Mesenchymal stem cell (in vitro differentiated cells and primary cell): ENCODE measurements around the gene MINAR1.

ENCODE experiments used
- DNase-seq: peaks from one replicate; pipeline ENCODE4 v3.0.0-alpha.2; 2013
- H2AFZ ChIP-seq: one replicate; pipeline ENCODE4 v1.6.1; 2013; ENCODE audit warnings: low read depth, mild to moderate bottlenecking, control low read depth, inconsistent platforms, low read length, moderate library complexity
- H2AK5ac ChIP-seq: 2 replicates; pipeline ENCODE4 v1.6.1; 2013; ENCODE audit warnings: low read length, moderate library complexity, mild to moderate bottlenecking, inconsistent platforms; ENCODE audit not compliant: severe bottlenecking
- H2BK120ac ChIP-seq: one replicate; pipeline ENCODE4 v1.6.1; 2013; ENCODE audit warnings: low read depth, mild to moderate bottlenecking, inconsistent platforms, low read length, moderate library complexity
- H2BK12ac ChIP-seq, 2 experiments: one replicate each; pipeline ENCODE4 v1.6.1; 2013; ENCODE audit warnings: inconsistent platforms in 2 of 2, low read length in 2 of 2, mild to moderate bottlenecking in 2 of 2, moderate library complexity in 2 of 2, control low read depth in 1 of 2
- H2BK15ac ChIP-seq: one replicate; pipeline ENCODE4 v1.6.1; 2013; ENCODE audit warnings: mild to moderate bottlenecking, low read depth, inconsistent platforms; ENCODE audit not compliant: poor library complexity, severe bottlenecking
- H2BK5ac ChIP-seq: 2 replicates; pipeline ENCODE4 v1.6.1; 2013; ENCODE audit warnings: low read depth, mild to moderate bottlenecking, low read length, control low read depth, inconsistent platforms; ENCODE audit not compliant: poor library complexity, severe bottlenecking
- H3K14ac ChIP-seq, 2 experiments: one replicate each; pipeline ENCODE4 v1.6.1; 2013; ENCODE audit warnings: inconsistent platforms in 2 of 2, low read length in 2 of 2, control low read depth in 1 of 2, mild to moderate bottlenecking in 1 of 2, moderate library complexity in 1 of 2
- H3K18ac ChIP-seq, 2 experiments: one replicate each; pipeline ENCODE4 v1.6.1; 2013; ENCODE audit warnings: inconsistent platforms in 2 of 2, low read length in 2 of 2, control low read depth in 1 of 2, low read depth in 1 of 2, mild to moderate bottlenecking in 1 of 2
- H3K23ac ChIP-seq, 2 experiments: one replicate each; pipeline ENCODE4 v1.6.1; 2013; ENCODE audit warnings: inconsistent platforms in 2 of 2, low read length in 2 of 2, mild to moderate bottlenecking in 2 of 2, moderate library complexity in 2 of 2, control low read depth in 1 of 2
- H3K27ac ChIP-seq: 2 replicates; pipeline ENCODE4 v1.5.1; 2013; ENCODE audit warnings: mild to moderate bottlenecking, moderate library complexity, low read length, control low read depth, inconsistent platforms; ENCODE audit not compliant: poor library complexity, severe bottlenecking
- H3K27me3 ChIP-seq, 2 experiments: 2 replicates each; pipeline versions ENCODE4 v1.6.1 to v1.7.0; 2013; ENCODE audit warnings: low read length in 2 of 2, mild to moderate bottlenecking in 2 of 2, moderate library complexity in 2 of 2, control low read depth in 1 of 2, inconsistent platforms in 1 of 2; ENCODE audit not compliant: control insufficient read depth in 1 of 2, insufficient read depth in 1 of 2
- H3K36me3 ChIP-seq, 2 experiments: 2 replicates each; pipeline versions ENCODE4 v1.6.1 to v1.7.0; 2013; ENCODE audit warnings: low read length in 2 of 2, control low read depth in 1 of 2, inconsistent platforms in 1 of 2, low read depth in 1 of 2, mild to moderate bottlenecking in 1 of 2; ENCODE audit not compliant: insufficient read depth in 2 of 2, control insufficient read depth in 1 of 2
- H3K4ac ChIP-seq, 2 experiments: one replicate each; pipeline ENCODE4 v1.6.1; 2013; ENCODE audit warnings: inconsistent platforms in 2 of 2, low read length in 2 of 2, mild to moderate bottlenecking in 2 of 2, moderate library complexity in 2 of 2, control low read depth in 1 of 2, low read depth in 1 of 2
- H3K4me1 ChIP-seq: 2 replicates; pipeline ENCODE4 v1.6.1; 2013; ENCODE audit warnings: low read depth, low read length, control low read depth; ENCODE audit not compliant: control insufficient read depth, insufficient read depth
- H3K4me2 ChIP-seq: 2 replicates; pipeline ENCODE4 v1.6.1; 2013; ENCODE audit warnings: low read length, mild to moderate bottlenecking, inconsistent platforms; ENCODE audit not compliant: poor library complexity, severe bottlenecking
- H3K4me3 ChIP-seq, 2 experiments: 2 replicates each; pipeline versions ENCODE4 v1.5.1 to v1.7.0; 2013; ENCODE audit warnings: low read length in 2 of 2, mild to moderate bottlenecking in 2 of 2, control low read depth in 1 of 2, low read depth in 1 of 2; ENCODE audit not compliant: insufficient read depth in 1 of 2
- H3K79me1 ChIP-seq: replicated peaks from 2 replicates; pipeline ENCODE4 v1.6.1; 2013; ENCODE audit warnings: mild to moderate bottlenecking, control low read depth, low read length, inconsistent platforms; ENCODE audit not compliant: poor library complexity, severe bottlenecking
- H3K9ac ChIP-seq: 2 replicates; pipeline ENCODE4 v1.7.0; 2013; ENCODE audit warnings: mild to moderate bottlenecking, low read length, moderate library complexity
- H3K9me3 ChIP-seq: 2 replicates; pipeline ENCODE4 v1.7.0; 2013; ENCODE audit warnings: mild to moderate bottlenecking, low read length; ENCODE audit not compliant: control insufficient read depth
- H4K8ac ChIP-seq: one replicate; pipeline ENCODE4 v1.6.1; 2013; ENCODE audit warnings: inconsistent platforms, mild to moderate bottlenecking, low read length, moderate library complexity
- H4K91ac ChIP-seq: one replicate; pipeline ENCODE4 v1.6.1; 2013; ENCODE audit warnings: mild to moderate bottlenecking, low read length, inconsistent platforms
- WGBS: methylation state at CpG from one replicate; pipeline ENCODE4 v1.1.7; 2013; ENCODE audit warnings: mixed read lengths; 5-methylcytosine and 5-hydroxymethylcytosine counted together

Gene MINAR1

DNA sequence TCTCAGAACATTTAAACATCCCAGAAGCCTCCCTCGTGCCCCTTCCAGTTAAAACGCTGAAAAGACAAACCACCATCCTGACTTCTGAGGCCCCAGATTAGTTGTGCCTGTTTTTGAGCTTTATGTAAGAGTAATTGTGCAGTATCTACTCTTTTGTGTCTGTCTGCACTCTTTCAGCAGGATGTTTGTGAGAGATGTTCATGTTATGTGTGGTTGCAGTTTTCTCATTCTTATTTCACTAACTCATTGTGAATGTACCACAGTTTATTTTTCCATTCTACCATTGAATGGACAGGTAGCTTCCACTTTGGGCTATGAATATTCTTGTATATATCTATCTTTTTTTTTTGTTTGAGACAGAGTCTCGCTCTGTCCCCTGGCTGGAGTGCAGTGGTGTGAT is 40.3 kb downstream of the MINAR1 start:
- H2AFZ ChIP-seq: no peak overlapping the region
- DNase-seq: no peak
- no peaks in the 10 kb centered on the region for H3K27me3 ChIP-seq
- H3K4me2 ChIP-seq: no peak overlapping the region
- no peak overlapping the region for H3K23ac ChIP-seq
- no peak overlapping the region for H2AK5ac ChIP-seq
- H4K91ac ChIP-seq: no peak overlapping the region
- H2BK12ac ChIP-seq: no peak overlapping the region
- 94% methylated on average over 1 of the region's 3 CpGs for WGBS
- H3K4ac ChIP-seq: no peak overlapping the region
- peaks cover 0 to 5% of the 10 kb centered on the region in 2 experiments for H3K36me3 ChIP-seq
- no peak overlapping the region for H2BK15ac ChIP-seq
- no peak overlapping the region for H2BK120ac ChIP-seq
- no peak overlapping the region for H3K9ac ChIP-seq
- H3K18ac ChIP-seq: no peak overlapping the region
- H4K8ac ChIP-seq: no peak overlapping the region
- no peaks in the 10 kb centered on the region for H3K9me3 ChIP-seq
- no peak overlapping the region for H3K4me3 ChIP-seq
- no peak overlapping the region for H3K14ac ChIP-seq
- no peaks in the 10 kb centered on the region for H3K79me1 ChIP-seq
- no peaks in the 10 kb centered on the region for H3K4me1 ChIP-seq
- H3K27ac ChIP-seq: no peak overlapping the region
- H2BK5ac ChIP-seq: no peak overlapping the region

DNA sequence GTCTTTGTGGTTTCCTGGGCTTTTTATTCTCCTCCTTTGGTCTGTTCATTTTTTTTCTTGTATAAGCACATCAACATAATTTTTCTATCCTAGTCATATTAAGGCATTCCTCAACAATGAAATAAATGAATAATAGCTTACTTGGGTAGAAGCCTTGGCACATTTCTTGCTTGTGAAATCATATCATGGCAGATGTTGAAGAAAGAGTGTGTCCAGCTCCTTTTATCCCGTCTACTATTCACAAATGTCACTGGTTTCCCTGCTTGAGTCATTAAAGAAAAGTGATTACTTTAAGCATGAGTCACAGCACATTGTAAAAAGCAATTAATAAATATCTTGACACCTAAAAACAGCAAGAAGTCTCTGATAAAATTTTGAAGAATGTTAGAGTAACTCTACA is 42.1 kb downstream of the MINAR1 start:
- no peak overlapping the region for H3K4me2 ChIP-seq
- no peaks in the 10 kb centered on the region for H3K79me1 ChIP-seq
- no CpG with 5 or more reads among the region's 1 CpG for WGBS
- H2AK5ac ChIP-seq: no peak overlapping the region
- H2AFZ ChIP-seq: no peak overlapping the region
- no peaks in the 10 kb centered on the region for H3K36me3 ChIP-seq
- no peaks in the 10 kb centered on the region for H3K4me1 ChIP-seq
- H2BK15ac ChIP-seq: no peak overlapping the region
- peak overlapping the region; percentile 34 for H3K9ac ChIP-seq
- H3K23ac ChIP-seq: no peak overlapping the region
- H3K4me3 ChIP-seq: no peak overlapping the region
- no peak overlapping the region for H3K18ac ChIP-seq
- H4K8ac ChIP-seq: no peak overlapping the region
- no peaks in the 10 kb centered on the region for H3K27me3 ChIP-seq
- H3K4ac ChIP-seq: no peak overlapping the region
- DNase-seq: peak; percentile 2
- no peak overlapping the region for H2BK5ac ChIP-seq
- H3K27ac ChIP-seq: no peak overlapping the region
- H3K9me3 ChIP-seq: no peaks in the 10 kb centered on the region
- H2BK12ac ChIP-seq: no peak overlapping the region
- no peak overlapping the region for H4K91ac ChIP-seq
- no peak overlapping the region for H2BK120ac ChIP-seq
- no peak overlapping the region for H3K14ac ChIP-seq

DNA sequence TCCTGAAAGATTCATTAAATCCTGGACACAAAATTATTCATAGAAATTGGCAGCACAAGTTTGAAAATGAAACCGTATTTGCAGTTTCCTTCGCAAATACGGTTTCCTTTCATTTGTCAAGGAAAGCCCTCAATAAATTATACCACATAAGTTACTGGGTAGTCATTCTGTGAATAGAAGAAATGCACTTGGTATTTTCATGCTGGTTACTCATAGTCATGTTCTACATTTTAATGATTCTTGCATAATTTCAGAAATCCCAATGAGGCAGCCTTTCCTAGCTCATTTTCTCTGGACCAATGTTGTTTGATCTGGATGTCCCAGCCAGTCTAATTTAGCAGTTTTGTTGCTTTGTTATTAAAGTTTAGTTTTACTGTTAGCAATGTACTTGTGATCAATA is 43.2 kb downstream of the MINAR1 start:
- Histone ChIP-seq H3K18ac (no peak overlapping the region), H3K79me1 (no peaks in the 10 kb centered on the region), H2AFZ (no peak overlapping the region), H3K36me3 (no peaks in the 10 kb centered on the region), H4K91ac (no peak overlapping the region), H3K27ac (no peak overlapping the region), H3K9me3 (no peaks in the 10 kb centered on the region), H3K23ac (no peak overlapping the region), H3K4me1 (no peaks in the 10 kb centered on the region), H4K8ac (no peak overlapping the region), H3K4me2 (no peak overlapping the region), H2AK5ac (no peak overlapping the region), H2BK12ac (no peak overlapping the region), H2BK120ac (no peak overlapping the region), H3K4me3 (peak overlapping the region in 1 of 2 experiments; percentile 58), H3K4ac (no peak overlapping the region), H2BK15ac (no peak overlapping the region), H3K14ac (no peak overlapping the region), H2BK5ac (no peak overlapping the region), H3K27me3 (no peaks in the 10 kb centered on the region), H3K9ac (peak overlapping the region; percentile 60)
- 80% methylated on average over 1 of the region's 3 CpGs for WGBS
- peak; percentile 1 for DNase-seq

DNA sequence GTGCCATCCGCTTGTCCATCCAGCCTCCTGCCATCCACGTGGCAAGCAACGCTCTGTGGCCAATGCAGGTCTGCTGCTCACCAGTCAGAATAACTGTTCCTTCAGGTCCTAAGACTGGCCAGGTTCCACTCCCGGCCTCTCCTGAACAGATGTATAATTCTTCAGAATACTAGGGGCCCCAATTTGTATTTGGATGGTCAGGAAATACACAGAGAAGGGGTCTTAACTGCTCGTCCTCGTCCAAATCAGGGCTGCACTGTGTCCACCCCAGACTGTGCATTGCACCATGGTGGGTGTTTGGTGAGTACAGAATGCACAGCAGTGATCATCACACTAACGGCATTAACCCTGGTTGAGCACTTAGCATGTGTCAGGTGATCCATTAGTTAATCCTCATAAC is 46.0 kb downstream of the MINAR1 start:
- WGBS: 88% methylated on average over 7 of the region's 7 CpGs
- Histone ChIP-seq H3K9ac (no peak overlapping the region), H2AK5ac (no peak overlapping the region), H3K4me1 (no peaks in the 10 kb centered on the region), H3K14ac (no peak overlapping the region), H2BK12ac (no peak overlapping the region), H3K23ac (no peak overlapping the region), H2AFZ (no peak overlapping the region), H4K91ac (no peak overlapping the region), H3K18ac (no peak overlapping the region), H3K4me3 (no peak overlapping the region), H3K27me3 (no peaks in the 10 kb centered on the region), H3K27ac (no peak overlapping the region), H2BK5ac (no peak overlapping the region), H3K4me2 (no peak overlapping the region), H3K4ac (no peak overlapping the region), H4K8ac (no peak overlapping the region), H2BK15ac (no peak overlapping the region), H2BK120ac (no peak overlapping the region), H3K36me3 (no peaks in the 10 kb centered on the region), H3K9me3 (no peaks in the 10 kb centered on the region), H3K79me1 (no peaks in the 10 kb centered on the region)
- no peak for DNase-seq
